ENCODE measurements around the gene NPAS3.
"Not testable (repeated sequence)": the region's sequence is repeated elsewhere in the genome, so short reads cannot be mapped to it uniquely, and the experiment has no call there.

NPAS3 gene

GRCh38 chr14:33073023-33073422 lies 134.3 kb downstream of the NPAS3 start:
- DNase-seq (ENCODE audit: low read depth in 2 of 2), result no peak

GRCh38 chr14:33081259-33081658 lies 142.6 kb downstream of the NPAS3 start:
- no peak for DNase-seq (ENCODE audit: low read depth in 2 of 2)

- no peak for DNase-seq (ENCODE audit: low read depth in 2 of 2)
These were observed 147.1 kb downstream of the NPAS3 start for GRCh38 chr14:33085799-33086198.

GRCh38 chr14:33088274-33088673 lies 149.6 kb downstream of the NPAS3 start:
- not testable (repeated sequence) for DNase-seq (ENCODE audit: low read depth in 2 of 2)

- DNase-seq (ENCODE audit: low read depth in 2 of 2), result no peak
These were observed 159.3 kb downstream of the NPAS3 start for GRCh38 chr14:33098016-33098415.

GRCh38 chr14:33103489-33103888 lies 164.8 kb downstream of the NPAS3 start:
- DNase-seq (ENCODE audit: low read depth in 2 of 2), result no peak

GRCh38 chr14:33103966-33104365 lies 165.3 kb downstream of the NPAS3 start:
- DNase-seq (ENCODE audit: low read depth in 2 of 2), result no peak

GRCh38 chr14:33110737-33111443 lies 172.2 kb downstream of the NPAS3 start:
- DNase-seq (ENCODE audit: low read depth in 2 of 2), result no peak

- DNase-seq (ENCODE audit: low read depth in 2 of 2), result no peak
These were observed 175.7 kb downstream of the NPAS3 start for GRCh38 chr14:33114331-33114730.

GRCh38 chr14:33118668-33119067 lies 180.0 kb downstream of the NPAS3 start:
- DNase-seq (ENCODE audit: low read depth in 2 of 2), result no peak

GRCh38 chr14:33120341-33120740 lies 181.7 kb downstream of the NPAS3 start:
- no peak for DNase-seq (ENCODE audit: low read depth in 2 of 2)

- DNase-seq (ENCODE audit: low read depth in 2 of 2), result no peak
These were observed 182.3 kb downstream of the NPAS3 start for GRCh38 chr14:33120966-33121365.

- DNase-seq (ENCODE audit: low read depth in 2 of 2), result no peak
These were observed 184.6 kb downstream of the NPAS3 start for GRCh38 chr14:33123281-33123680.

- DNase-seq (ENCODE audit: low read depth in 2 of 2), result no peak
These were observed 187.8 kb downstream of the NPAS3 start for GRCh38 chr14:33126433-33126832.

GRCh38 chr14:33127531-33127930 lies 188.9 kb downstream of the NPAS3 start:
- no peak for DNase-seq (ENCODE audit: low read depth in 2 of 2)

GRCh38 chr14:33131801-33132200 lies 193.1 kb downstream of the NPAS3 start:
- DNase-seq (ENCODE audit: low read depth in 2 of 2), result no peak

- no peak for DNase-seq (ENCODE audit: low read depth in 2 of 2)
These were observed 195.5 kb downstream of the NPAS3 start for GRCh38 chr14:33134162-33134561.

- no peak for DNase-seq (ENCODE audit: low read depth in 2 of 2)
These were observed 196.3 kb downstream of the NPAS3 start for GRCh38 chr14:33134975-33135374.

GRCh38 chr14:33150666-33151428 lies 212.2 kb downstream of the NPAS3 start:
- no peak for DNase-seq (ENCODE audit: low read depth in 2 of 2)

- DNase-seq (ENCODE audit: low read depth in 2 of 2), result no peak
These were observed 224.4 kb downstream of the NPAS3 start for GRCh38 chr14:33163109-33163508.

- no peak for DNase-seq (ENCODE audit: low read depth in 2 of 2)
These were observed 224.9 kb downstream of the NPAS3 start for GRCh38 chr14:33163600-33163999.

- DNase-seq (ENCODE audit: low read depth in 2 of 2), result no peak
These were observed 226.7 kb downstream of the NPAS3 start for GRCh38 chr14:33165144-33165925.

GRCh38 chr14:33165926-33166289 lies 227.2 kb downstream of the NPAS3 start:
- no peak for DNase-seq (ENCODE audit: low read depth in 2 of 2)

All from stimulated activated CD4-positive, alpha-beta T cell treated with anti-CD3 and anti-CD28 coated beads, Interleukin-4, amount 100 ng/mL, for 48 hours (primary cell).